ENCODE results near the gene CAMKK2.

Gene CAMKK2

GRCh38 chr12:121196902-121197301 is 99.6 kb downstream of the CAMKK2 start:
- DNase-seq (ENCODE audit: low read depth): no peak

DNA sequence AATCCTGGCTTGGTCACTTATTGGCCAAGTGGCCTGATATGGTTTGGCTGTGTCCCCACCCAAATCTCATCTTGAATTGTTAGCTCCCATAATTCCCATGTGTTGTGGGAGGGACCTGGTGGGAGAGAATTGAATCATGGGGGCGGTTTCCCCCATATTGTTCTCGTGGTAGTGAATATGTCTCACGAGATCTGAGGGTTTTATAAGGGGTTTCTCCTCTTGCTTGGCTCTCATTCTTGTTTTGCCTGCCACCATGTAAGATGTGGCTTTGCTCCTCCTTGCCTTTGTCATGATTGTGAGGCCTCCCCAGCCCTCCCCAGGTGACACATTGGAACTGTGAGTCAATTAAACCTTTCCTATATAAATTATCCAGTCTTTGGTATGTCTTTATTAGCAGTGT is 105.4 kb downstream of the CAMKK2 start:
- no peak for DNase-seq (ENCODE audit: low read depth)

DNA sequence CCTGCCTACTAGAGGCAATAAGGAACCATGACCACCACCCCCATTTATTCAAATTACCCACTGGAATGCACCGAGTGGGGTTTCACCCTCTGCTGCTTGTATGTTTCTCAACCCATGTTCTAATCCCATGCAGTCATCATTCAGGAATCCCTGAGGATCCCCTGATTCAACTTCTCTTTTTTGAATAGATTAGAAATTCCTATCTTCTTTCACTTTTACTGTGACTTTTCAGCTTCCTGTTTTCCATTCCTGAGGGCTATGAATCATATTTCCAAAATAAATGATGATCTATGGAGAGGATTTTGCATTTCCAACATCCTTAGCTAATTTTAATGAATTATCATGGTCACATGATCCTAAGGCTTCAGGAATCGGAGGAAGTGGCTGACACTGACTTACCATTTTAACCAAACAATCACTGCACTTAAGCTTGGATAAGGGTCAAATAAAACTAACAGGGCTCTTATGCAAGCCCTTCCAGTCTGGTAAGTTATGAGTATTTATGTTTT is 105.9 kb downstream of the CAMKK2 start:
- peak; percentile 98 for DNase-seq (ENCODE audit: low read depth)

DNA sequence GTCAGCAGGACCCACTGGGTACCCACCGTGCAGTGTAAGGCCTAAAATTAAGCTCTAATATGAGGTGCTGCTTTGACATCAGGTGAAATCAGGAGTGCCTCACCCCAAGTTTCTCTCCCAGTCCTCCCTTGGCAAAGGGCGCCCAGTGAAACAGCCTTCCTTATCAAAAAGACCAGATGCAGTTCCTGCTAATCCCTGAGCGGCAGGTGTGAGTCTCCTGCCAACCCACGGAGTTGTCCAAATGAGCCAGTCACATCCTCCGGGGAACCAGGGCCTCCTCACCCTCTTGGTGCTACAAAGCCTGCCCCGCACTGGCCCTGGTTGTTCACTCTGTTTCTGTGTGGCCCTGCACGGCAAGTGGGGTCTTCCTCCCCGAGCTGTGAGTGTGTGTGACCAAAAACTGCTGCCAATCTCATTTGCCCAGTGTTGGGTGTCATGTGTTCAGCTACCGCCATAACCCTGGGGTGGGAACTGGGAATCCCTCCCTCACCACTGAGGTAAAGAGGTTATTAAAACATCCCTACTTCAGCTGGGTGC is 106.8 kb downstream of the CAMKK2 start:
- DNase-seq (ENCODE audit: low read depth): no peak

DNA sequence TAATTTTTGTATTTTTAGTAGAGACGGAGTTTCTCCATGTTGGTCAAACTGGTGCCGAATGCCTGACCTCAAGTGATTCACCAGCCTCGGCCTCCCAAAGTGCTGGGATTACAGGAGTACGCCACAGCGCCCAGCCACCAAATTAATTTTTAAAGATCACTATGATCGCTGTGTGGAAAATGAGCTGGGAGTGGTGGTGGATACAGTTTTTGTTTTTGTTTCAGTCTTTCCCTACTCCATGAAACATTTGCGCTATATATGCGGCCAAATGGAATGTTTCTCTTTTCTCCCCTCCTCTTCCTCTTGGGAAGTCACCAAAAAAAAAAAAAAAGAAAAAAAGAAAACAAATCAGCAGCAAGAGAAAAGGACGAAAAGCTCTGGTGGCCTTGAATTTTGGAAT is 107.4 kb downstream of the CAMKK2 start:
- no peak for DNase-seq (ENCODE audit: low read depth)

DNA sequence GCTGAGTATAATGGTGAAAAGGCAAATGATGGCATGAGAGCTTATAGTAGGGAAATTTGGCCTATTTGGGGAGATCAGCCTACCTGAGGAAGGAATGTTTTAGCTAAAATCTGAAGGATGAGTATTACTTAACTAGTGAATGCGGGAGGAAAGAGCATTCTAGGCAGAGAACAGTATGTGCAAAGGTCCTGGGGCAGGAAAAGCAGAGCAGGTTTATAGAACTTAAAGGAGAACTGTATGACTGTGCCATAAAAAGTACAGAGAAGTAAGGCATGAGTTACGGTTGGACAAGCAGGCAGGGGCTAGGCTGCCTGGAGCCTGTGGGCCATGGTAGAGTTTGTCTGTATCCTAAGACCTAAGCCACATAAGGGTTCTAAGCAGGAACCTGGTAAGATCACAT is 108.3 kb downstream of the CAMKK2 start:
- DNase-seq (ENCODE audit: low read depth): no peak

All from EH (cell line).